Thyroid gland (tissue), 4 donors: ENCODE measurements around the gene WFDC2.

Experiments used
- POLR2A ChIP-seq, 2 donors: fragments of 450-650 bp; IDR thresholded peaks; one replicate each; pipeline ENCODE4 v1.6.1; 2017; ENCODE audit warnings: antibody characterized with exemption in 2 of 2, mild to moderate bottlenecking in 2 of 2, moderate library complexity in 1 of 2
- TF ChIP-seq, protein P1 (sequence below), 6 experiments: fragments of 200-600 bp in 3 of 6; fragments of 450-650 bp in 3 of 6; sonication (generic) in 3 of 6; IDR thresholded peaks; one replicate each; pipeline ENCODE4 v1.5.1; 2016 to 2019; ENCODE audit warnings: antibody characterized with exemption in 6 of 6, mild to moderate bottlenecking in 2 of 6, inconsistent platforms in 1 of 6, moderate library complexity in 1 of 6

DNA sequence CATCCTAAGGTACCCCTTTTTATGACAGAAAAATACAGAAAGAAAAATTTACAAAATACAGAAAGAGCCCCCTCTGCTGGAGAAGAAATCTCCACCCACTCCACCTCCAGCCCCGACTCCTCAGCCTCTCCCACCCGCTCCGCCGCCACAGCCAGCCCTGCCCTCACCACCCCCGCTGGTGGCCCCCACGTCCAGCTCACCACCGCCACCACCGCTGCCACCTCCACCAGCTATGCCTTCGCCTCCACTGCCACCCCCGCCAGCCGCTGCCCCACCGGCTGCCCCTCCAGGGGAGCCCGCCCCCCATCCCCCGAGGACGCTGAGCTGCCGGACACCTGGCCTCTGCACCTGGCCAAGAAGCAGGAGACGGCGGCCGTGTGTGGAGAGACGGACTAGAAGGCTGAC lies 17.7 kb downstream of the WFDC2 start:
- TF ChIP-seq, protein P1, sequence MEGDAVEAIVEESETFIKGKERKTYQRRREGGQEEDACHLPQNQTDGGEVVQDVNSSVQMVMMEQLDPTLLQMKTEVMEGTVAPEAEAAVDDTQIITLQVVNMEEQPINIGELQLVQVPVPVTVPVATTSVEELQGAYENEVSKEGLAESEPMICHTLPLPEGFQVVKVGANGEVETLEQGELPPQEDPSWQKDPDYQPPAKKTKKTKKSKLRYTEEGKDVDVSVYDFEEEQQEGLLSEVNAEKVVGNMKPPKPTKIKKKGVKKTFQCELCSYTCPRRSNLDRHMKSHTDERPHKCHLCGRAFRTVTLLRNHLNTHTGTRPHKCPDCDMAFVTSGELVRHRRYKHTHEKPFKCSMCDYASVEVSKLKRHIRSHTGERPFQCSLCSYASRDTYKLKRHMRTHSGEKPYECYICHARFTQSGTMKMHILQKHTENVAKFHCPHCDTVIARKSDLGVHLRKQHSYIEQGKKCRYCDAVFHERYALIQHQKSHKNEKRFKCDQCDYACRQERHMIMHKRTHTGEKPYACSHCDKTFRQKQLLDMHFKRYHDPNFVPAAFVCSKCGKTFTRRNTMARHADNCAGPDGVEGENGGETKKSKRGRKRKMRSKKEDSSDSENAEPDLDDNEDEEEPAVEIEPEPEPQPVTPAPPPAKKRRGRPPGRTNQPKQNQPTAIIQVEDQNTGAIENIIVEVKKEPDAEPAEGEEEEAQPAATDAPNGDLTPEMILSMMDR (IDR thresholded peaks at IDR 0.05): peak in 4 of 6 experiments; percentile 10 to 53 (median 33)
- no peak for TF ChIP-seq POLR2A (IDR thresholded peaks at IDR 0.05)
